ENCODE results near the gene TMA7B. TPM values are rescaled to one million over a fixed set of nuclear protein-coding genes. Genes with fewer than 3 reads are reported as not detected.

Gene TMA7B
- total and polyA plus RNA-seq, 2 experiments from 2014 or later, result not detected

DNA sequence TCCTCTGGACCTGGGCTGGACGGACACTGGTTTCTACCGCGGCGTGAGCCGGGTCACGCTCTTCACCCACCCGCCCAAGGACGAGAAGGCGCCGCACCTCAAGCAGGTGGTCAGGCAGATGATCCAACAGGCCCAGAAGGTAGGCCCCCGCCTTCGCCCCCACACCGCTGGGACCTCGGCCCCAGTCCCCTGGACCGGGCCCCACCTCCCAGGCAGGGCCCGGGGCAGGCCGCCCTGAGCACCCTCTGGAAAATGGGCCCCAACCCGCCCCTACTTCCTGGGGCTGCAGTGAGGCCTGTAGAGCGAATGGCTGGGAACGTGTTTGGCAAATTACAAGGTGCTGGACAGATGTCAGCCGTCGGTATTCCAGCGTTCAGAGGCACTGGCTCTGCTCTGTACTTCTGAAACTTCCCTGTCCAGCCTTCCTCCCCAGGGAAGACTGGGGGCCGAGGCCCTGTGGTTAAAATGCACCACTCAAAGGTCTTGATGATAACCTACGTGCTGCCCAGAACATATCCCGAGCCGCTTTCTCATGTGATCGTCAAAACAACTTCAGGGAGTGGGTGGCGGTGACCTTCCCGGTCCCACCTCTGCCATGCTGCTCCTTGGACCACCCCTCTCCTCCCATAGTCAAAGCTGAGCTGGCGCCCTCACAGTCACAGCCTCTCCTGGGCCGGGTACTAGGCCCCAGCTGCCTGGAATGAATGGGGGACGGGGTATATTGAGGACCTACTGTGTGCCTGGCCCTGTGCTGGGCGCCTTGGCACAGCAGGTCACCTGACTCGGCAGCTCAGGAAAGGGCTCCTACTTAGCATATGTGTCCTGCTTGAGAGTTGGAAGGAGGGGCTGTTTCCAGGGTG is 35.4 kb downstream of the TMA7B start:
- no peaks in the 10 kb centered on the region for H3K9me2 ChIP-seq (ENCODE audit: insufficient read depth)
- no peak overlapping the region for H3K4me2 ChIP-seq (ENCODE audit: unreplicated experiment)
- no peak overlapping the region for H3K9ac ChIP-seq
- WGBS, 2 experiments (ENCODE audit: low coverage in 1 of 2, low lambda C conversion rate in 2 of 2, missing lambda C conversion rate in 2 of 2), result 69 to 81% methylated on average over 30 to 33 of the region's 35 CpGs
- TF ChIP-seq EZH2phosphoT487 (IDR thresholded peaks at IDR 0.05; ENCODE audit: insufficient read depth, low read depth) (no peak), EZH2 (IDR thresholded peaks at IDR 0.05; ENCODE audit: insufficient read depth, poor library complexity, severe bottlenecking) (no peak)
- no peaks in the 10 kb centered on the region for H3K4me1 ChIP-seq (ENCODE audit: insufficient read depth)
- in situ Hi-C loops (cut with MboI), result no loop called here
- no peaks in the 10 kb centered on the region for H3K9me3 ChIP-seq (ENCODE audit: low read depth)
- no peaks in the 10 kb centered on the region for H3K79me2 ChIP-seq (ENCODE audit: insufficient read depth)
- no peaks in the 10 kb centered on the region for H3F3A ChIP-seq (ENCODE audit: insufficient read depth)
- H3K4me3 ChIP-seq, result no peak overlapping the region
- no peak overlapping the region for H2AFZ ChIP-seq
- H3K27me3 ChIP-seq (replicated peaks; ENCODE audit: insufficient read depth), result peaks cover 51% of the 10 kb centered on the region
- H3K36me3 ChIP-seq (ENCODE audit: low read depth), result no peaks in the 10 kb centered on the region
- DNase-seq, result no peak
- no peak overlapping the region for H3K27ac ChIP-seq
- no peaks in the 10 kb centered on the region for H4K20me1 ChIP-seq (ENCODE audit: insufficient read depth)

DNA sequence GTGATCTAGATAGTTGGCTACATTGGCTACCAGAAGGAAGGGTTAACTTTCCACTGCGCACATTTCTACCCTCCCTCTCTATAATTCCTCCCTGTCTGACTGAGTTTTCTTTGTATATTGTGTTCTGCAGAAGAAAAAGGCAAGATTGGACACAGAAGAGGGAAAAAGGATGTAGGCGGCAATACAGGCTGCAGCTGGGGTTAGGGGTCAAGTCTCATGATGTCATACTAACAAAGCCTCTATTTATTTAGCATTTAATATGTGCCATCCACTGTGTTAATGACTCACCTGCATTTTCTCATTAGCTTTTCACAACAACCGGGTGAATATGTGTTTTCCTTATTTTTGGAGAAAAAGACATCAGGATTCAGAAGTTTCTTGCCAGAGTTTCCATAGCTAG is 36.5 kb downstream of the TMA7B start:
- Histone ChIP-seq H3K4me2 (ENCODE audit: unreplicated experiment) (no peak overlapping the region), H3K27ac (no peak overlapping the region), H3K36me3 (ENCODE audit: low read depth) (no peaks in the 10 kb centered on the region), H3K9me2 (ENCODE audit: insufficient read depth) (no peaks in the 10 kb centered on the region), H2AFZ (no peak overlapping the region), H4K20me1 (ENCODE audit: insufficient read depth) (no peaks in the 10 kb centered on the region), H3K9ac (no peak overlapping the region), H3K79me2 (ENCODE audit: insufficient read depth) (no peaks in the 10 kb centered on the region), H3K4me3 (no peak overlapping the region), H3K27me3 (replicated peaks; ENCODE audit: insufficient read depth) (peaks cover 53% of the 10 kb centered on the region), H3F3A (ENCODE audit: insufficient read depth) (no peaks in the 10 kb centered on the region), H3K4me1 (ENCODE audit: insufficient read depth) (no peaks in the 10 kb centered on the region), H3K9me3 (ENCODE audit: low read depth) (no peaks in the 10 kb centered on the region)
- WGBS, 2 experiments (ENCODE audit: low coverage in 1 of 2, low lambda C conversion rate in 2 of 2, missing lambda C conversion rate in 2 of 2), result 90 to 93% methylated on average over 3 of the region's 3 CpGs
- TF ChIP-seq EZH2 (IDR thresholded peaks at IDR 0.05; ENCODE audit: insufficient read depth, poor library complexity, severe bottlenecking) (no peak), EZH2phosphoT487 (IDR thresholded peaks at IDR 0.05; ENCODE audit: insufficient read depth, low read depth) (no peak)
- in situ Hi-C loops (cut with MboI), result no loop called here
- DNase-seq, result no peak

DNA sequence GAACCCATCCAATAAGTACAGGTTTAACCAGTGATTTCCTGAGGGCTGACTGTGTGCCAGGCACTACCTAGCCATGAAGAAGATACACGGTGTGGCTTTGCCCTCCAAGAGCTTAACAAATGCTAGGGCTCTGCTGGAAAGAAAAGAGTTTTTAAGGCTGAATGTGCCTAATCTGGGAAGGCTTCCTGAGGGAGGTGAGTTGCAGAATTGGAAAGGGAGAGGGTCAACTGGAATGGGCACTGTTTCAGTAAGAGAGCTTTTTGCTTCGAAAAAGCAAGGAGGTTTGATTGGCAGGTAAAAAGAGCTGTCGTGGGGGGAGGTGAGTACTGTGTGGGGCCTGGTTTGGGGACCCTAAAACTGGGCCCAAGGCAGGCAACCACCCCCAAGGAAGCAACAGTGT is 37.2 kb downstream of the TMA7B start:
- H2AFZ ChIP-seq, result no peak overlapping the region
- in situ Hi-C loops (cut with MboI), result no loop called here

DNA sequence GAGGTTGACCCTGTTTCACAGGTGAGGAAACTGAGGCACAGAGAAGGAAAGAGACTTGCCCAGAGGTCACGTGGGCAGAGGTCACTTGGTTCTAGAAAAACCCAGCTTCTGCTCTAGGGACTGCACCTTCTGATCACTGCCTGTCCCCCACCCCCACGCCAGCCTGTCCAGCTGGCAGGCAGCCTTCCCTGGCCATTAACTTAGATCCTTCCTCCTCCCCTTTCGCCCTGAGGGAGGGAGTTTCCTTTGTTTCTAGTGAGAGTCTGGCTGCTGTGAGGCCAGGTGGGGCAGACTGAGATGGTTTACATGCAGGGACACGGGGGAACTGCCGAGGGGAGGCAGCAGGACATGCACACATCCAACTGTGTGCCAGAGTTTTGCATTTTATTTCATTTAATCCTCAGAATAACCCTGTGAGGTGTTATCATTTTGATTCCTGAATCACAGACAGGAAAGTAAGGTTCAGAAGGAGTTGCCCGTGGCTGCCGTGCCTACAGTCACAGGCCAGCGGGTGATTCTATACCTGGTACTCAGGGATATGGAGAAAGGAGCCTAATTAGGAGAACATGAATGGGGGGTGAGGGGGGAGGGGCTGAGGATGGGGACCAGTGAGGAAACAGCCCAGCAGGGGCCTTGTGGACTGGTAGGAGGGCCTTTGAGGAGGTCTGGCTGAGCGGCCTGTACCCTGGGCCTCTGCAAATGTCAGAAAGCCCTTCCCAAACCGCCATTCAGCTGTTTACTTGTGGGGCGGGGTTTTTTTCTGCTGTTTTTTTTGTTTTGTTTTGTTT is 37.9 kb downstream of the TMA7B start:
- H3K9ac ChIP-seq, result no peak overlapping the region
- no peaks in the 10 kb centered on the region for H3K9me3 ChIP-seq (ENCODE audit: low read depth)
- no peaks in the 10 kb centered on the region for H3K4me1 ChIP-seq (ENCODE audit: insufficient read depth)
- no peaks in the 10 kb centered on the region for H3K36me3 ChIP-seq (ENCODE audit: low read depth)
- H3K4me2 ChIP-seq (ENCODE audit: unreplicated experiment), result no peak overlapping the region
- no peak overlapping the region for H2AFZ ChIP-seq
- H3F3A ChIP-seq (ENCODE audit: insufficient read depth), result no peaks in the 10 kb centered on the region
- peaks cover 43% of the 10 kb centered on the region for H3K27me3 ChIP-seq (replicated peaks; ENCODE audit: insufficient read depth)
- no peak for DNase-seq
- 68% methylated on average over 11 of the region's 11 CpGs for WGBS, 2 experiments (ENCODE audit: low coverage in 1 of 2, low lambda C conversion rate in 2 of 2, missing lambda C conversion rate in 2 of 2)
- no peaks in the 10 kb centered on the region for H4K20me1 ChIP-seq (ENCODE audit: insufficient read depth)
- TF ChIP-seq EZH2phosphoT487 (IDR thresholded peaks at IDR 0.05; ENCODE audit: insufficient read depth, low read depth) (no peak), EZH2 (IDR thresholded peaks at IDR 0.05; ENCODE audit: insufficient read depth, poor library complexity, severe bottlenecking) (no peak)
- no peak overlapping the region for H3K27ac ChIP-seq
- in situ Hi-C loops (cut with MboI), result no loop called here
- H3K4me3 ChIP-seq, result no peak overlapping the region
- H3K9me2 ChIP-seq (ENCODE audit: insufficient read depth), result no peaks in the 10 kb centered on the region
- no peaks in the 10 kb centered on the region for H3K79me2 ChIP-seq (ENCODE audit: insufficient read depth)

More for the DNA sequence above, 37.2 kb downstream of the TMA7B start:
- Histone ChIP-seq H3K79me2 (ENCODE audit: insufficient read depth) (no peaks in the 10 kb centered on the region), H3K27me3 (replicated peaks; ENCODE audit: insufficient read depth) (peaks cover 51% of the 10 kb centered on the region), H3K4me2 (ENCODE audit: unreplicated experiment) (no peak overlapping the region), H3K4me3 (no peak overlapping the region), H3K9ac (no peak overlapping the region), H3K9me3 (ENCODE audit: low read depth) (no peaks in the 10 kb centered on the region), H3K4me1 (ENCODE audit: insufficient read depth) (no peaks in the 10 kb centered on the region), H3K27ac (no peak overlapping the region), H3K36me3 (ENCODE audit: low read depth) (no peaks in the 10 kb centered on the region), H4K20me1 (ENCODE audit: insufficient read depth) (no peaks in the 10 kb centered on the region), H3F3A (ENCODE audit: insufficient read depth) (no peaks in the 10 kb centered on the region), H3K9me2 (ENCODE audit: insufficient read depth) (no peaks in the 10 kb centered on the region)
- TF ChIP-seq EZH2 (IDR thresholded peaks at IDR 0.05; ENCODE audit: insufficient read depth, poor library complexity, severe bottlenecking) (no peak), EZH2phosphoT487 (IDR thresholded peaks at IDR 0.05; ENCODE audit: insufficient read depth, low read depth) (no peak)
- no peak for DNase-seq
- 37 to 38% methylated on average over 3 of the region's 3 CpGs for WGBS, 2 experiments (ENCODE audit: low coverage in 1 of 2, low lambda C conversion rate in 2 of 2, missing lambda C conversion rate in 2 of 2)
